SK-N-SH (cell line): ENCODE data around the gene PLAU. TPM values are rescaled to one million over a fixed set of nuclear protein-coding genes. Genes with fewer than 3 reads are reported as not detected.
A peak's percentile ranks its signal among the peaks of the same experiment; 100 is the strongest.

Experiments used
- CTCF ChIA-PET: fragments of 300-600, 350-600 bp; formaldehyde crosslinking; extraction: SDS; loops from one replicate; lab custom pipeline; 2021; lab: Yijun Ruan, JAX
- POLR2A ChIA-PET: fragments of 350-600 bp; sonication (Branson Sonifier 250); formaldehyde crosslinking; extraction: SDS; loops from one replicate; lab custom pipeline; 2020; ENCODE audit warnings: antibody characterized with exemption, inconsistent platforms; lab: Yijun Ruan, JAX
- DNase-seq: peaks from one replicate; pipeline ENCODE4 v3.0.0; 2012
- H2AFZ ChIP-seq: fragments of 200-600 bp; sonication (generic); 2 replicates; pipeline ENCODE4 v1.8.1; 2016; ENCODE audit warnings: antibody characterized with exemption, mild to moderate bottlenecking, low read depth
- H3F3A ChIP-seq: fragments of 200-600 bp; sonication (generic); replicated peaks from 2 replicates; pipeline ENCODE3; 2016; ENCODE audit warnings: antibody characterized with exemption, mild to moderate bottlenecking; ENCODE audit not compliant: insufficient read depth
- H3K27ac ChIP-seq, 2 experiments: fragments of 200-500 bp in 1 of 2; fragments of 200-600 bp in 1 of 2; sonication (Bioruptor generic) in 1 of 2; sonication (generic), shearing (Covaris generic) in 1 of 2; 2 replicates each; pipeline versions ENCODE4 v1.5.1 to v1.6.1; 2014 to 2016; ENCODE audit warnings: low read depth in 2 of 2, inconsistent platforms in 1 of 2, low read length in 1 of 2, mild to moderate bottlenecking in 1 of 2, mixed read lengths in 1 of 2
- H3K27me3 ChIP-seq: fragments of 200-600 bp; sonication (generic), shearing (Covaris generic); 2 replicates; pipeline ENCODE4 v1.6.1; 2016; ENCODE audit warnings: mixed run types; ENCODE audit not compliant: insufficient read depth
- H3K36me3 ChIP-seq, 2 experiments: fragments of 200-500 bp in 1 of 2; fragments of 200-600 bp in 1 of 2; sonication (Bioruptor generic) in 1 of 2; sonication (generic) in 1 of 2; replicated peaks in 1 of 2; 2 replicates each; pipeline versions ENCODE3 to v1.5.1; 2014 to 2016; ENCODE audit warnings: low read length in 1 of 2, mild to moderate bottlenecking in 1 of 2; ENCODE audit not compliant: insufficient read depth in 2 of 2, control insufficient read depth in 1 of 2
- H3K4me1 ChIP-seq, 2 experiments: fragments of 200-500 bp in 1 of 2; fragments of 200-600 bp in 1 of 2; sonication (Bioruptor generic) in 1 of 2; sonication (generic), shearing (Covaris generic) in 1 of 2; 2 replicates each; pipeline versions ENCODE4 v1.5.1 to v1.6.1; 2014 to 2016; ENCODE audit warnings: low read depth in 1 of 2, low read length in 1 of 2, mixed run types in 1 of 2; ENCODE audit not compliant: insufficient read depth in 2 of 2, control insufficient read depth in 1 of 2
- H3K4me2 ChIP-seq: fragments of 200-600 bp; sonication (generic), shearing (Covaris generic); 2 replicates; pipeline ENCODE4 v1.6.1; 2017; ENCODE audit warnings: mixed run types
- H3K4me3 ChIP-seq, 2 experiments: fragments of 200-500 bp in 1 of 2; fragments of 200-600 bp in 1 of 2; sonication (Bioruptor generic) in 1 of 2; sonication (generic), shearing (Covaris generic) in 1 of 2; 2 replicates each; pipeline versions ENCODE4 v1.5.1 to v1.8.1; 2014 to 2016; ENCODE audit warnings: low read depth in 2 of 2, inconsistent platforms in 1 of 2, low read length in 1 of 2, mild to moderate bottlenecking in 1 of 2, mixed read lengths in 1 of 2, moderate library complexity in 1 of 2
- H3K79me2 ChIP-seq: fragments of 200-600 bp; sonication (generic); 2 replicates; pipeline ENCODE4 v1.8.1; 2017; ENCODE audit warnings: mild to moderate bottlenecking; ENCODE audit not compliant: insufficient read depth
- H3K9ac ChIP-seq: fragments of 200-600 bp; sonication (generic); 2 replicates; pipeline ENCODE4 v1.6.1; 2017; ENCODE audit warnings: mixed run types
- H3K9me2 ChIP-seq: fragments of 200-600 bp; sonication (generic); 2 replicates; pipeline ENCODE4 v1.6.1; 2017; ENCODE audit warnings: mixed run types
- H3K9me3 ChIP-seq: fragments of 200-600 bp; sonication (generic); 2 replicates; pipeline ENCODE4 v1.6.1; 2017; ENCODE audit warnings: mixed run types, mild to moderate bottlenecking, moderate library complexity
- H4K20me1 ChIP-seq: fragments of 200-600 bp; sonication (generic); 2 replicates; pipeline ENCODE4 v1.6.1; 2017; ENCODE audit warnings: mild to moderate bottlenecking, mixed run types; ENCODE audit not compliant: insufficient read depth
- ELF1 ChIP-seq: IDR thresholded peaks from 2 replicates; pipeline ENCODE4 v1.4.0; 2012
- EP300 ChIP-seq, 2 experiments: IDR thresholded peaks; 2 replicates each; pipeline versions ENCODE4 v1.4.0 to v1.6.1; 2012; ENCODE audit warnings: borderline replicate concordance in 1 of 2, low read depth in 1 of 2, low read length in 1 of 2
- EZH2phosphoT487 ChIP-seq: fragments of 200-600 bp; sonication (generic); IDR thresholded peaks from 2 replicates; pipeline ENCODE4 v1.6.1; 2017; ENCODE audit warnings: low read depth, mixed run types, mild to moderate bottlenecking, antibody characterized with exemption, moderate library complexity, borderline replicate concordance
- FOXJ3 ChIP-seq: sonication (generic); formaldehyde crosslinking; IDR thresholded peaks from 2 replicates; pipeline ENCODE4 v1.5.1; 2020; ENCODE audit warnings: mild to moderate bottlenecking, missing genetic modification reagents
- IRF3 ChIP-seq: fragments of 150-350 bp; IDR thresholded peaks from 2 replicates; pipeline ENCODE4 v1.6.1; 2016; ENCODE audit warnings: mild to moderate bottlenecking, low read depth, low read length
- MAX ChIP-seq: IDR thresholded peaks from 2 replicates; pipeline ENCODE4 v1.4.0; 2012; ENCODE audit warnings: low read depth
- MEF2A ChIP-seq: IDR thresholded peaks from 2 replicates; pipeline ENCODE4 v1.4.0; 2012; ENCODE audit warnings: low read depth, borderline replicate concordance
- PBX3 ChIP-seq: IDR thresholded peaks from 2 replicates; pipeline ENCODE4; 2012
- POLR2AphosphoS5 ChIP-seq: IDR thresholded peaks from 2 replicates; pipeline ENCODE4 v1.6.1; 2012; ENCODE audit warnings: low read depth, low read length
- RCOR1 ChIP-seq: fragments of 150-350 bp; IDR thresholded peaks from 2 replicates; pipeline ENCODE4 v1.6.1; 2017; ENCODE audit warnings: antibody characterized with exemption, low read length
- REST ChIP-seq: IDR thresholded peaks from 2 replicates; pipeline ENCODE4 v1.6.1; 2012; ENCODE audit warnings: mild to moderate bottlenecking, low read depth, low read length, moderate library complexity
- RFX5 ChIP-seq: IDR thresholded peaks from 2 replicates; pipeline ENCODE4 v1.6.1; 2012; ENCODE audit warnings: mild to moderate bottlenecking, improper control_type of control experiment, low read length
- RXRA ChIP-seq: IDR thresholded peaks from 2 replicates; pipeline ENCODE4 v1.4.0; 2012; ENCODE audit warnings: low read depth, mild to moderate bottlenecking, borderline replicate concordance
- SMC3 ChIP-seq: IDR thresholded peaks from 2 replicates; pipeline ENCODE4 v1.6.1; 2012; ENCODE audit warnings: low read depth, low read length, improper control_type of control experiment
- TEAD4 ChIP-seq: IDR thresholded peaks from 2 replicates; pipeline ENCODE4 v1.4.0; 2012; ENCODE audit warnings: mild to moderate bottlenecking, borderline replicate concordance; ENCODE audit not compliant: insufficient read depth
- USF2 ChIP-seq: fragments of 150-350 bp; IDR thresholded peaks from 2 replicates; pipeline ENCODE4 v1.6.1; 2017; ENCODE audit warnings: antibody characterized with exemption, low read length, low read depth, borderline replicate concordance
- YY1 ChIP-seq: IDR thresholded peaks from 2 replicates; pipeline ENCODE4 v1.4.0; 2012; ENCODE audit warnings: low read depth, mild to moderate bottlenecking
- ZBTB33 ChIP-seq: IDR thresholded peaks from 2 replicates; pipeline ENCODE4 v1.4.0; 2012; ENCODE audit warnings: low read depth, borderline replicate concordance
- WGBS: methylation state at CpG from one replicate; pipeline ENCODE4 v1.1.6; 2017; ENCODE audit warnings: low lambda C conversion rate; 5-methylcytosine and 5-hydroxymethylcytosine counted together
- polyA plus RNA-seq, 3 experiments: library from polyadenylated mRNA; depleted of rRNA; stranded (reverse); fragments of >200 nt; gene quantifications; 2 replicates each; pipeline ENCODE4 v1.2.3, GENCODE V29; 2012

Gene PLAU
- polyA plus RNA-seq, 1 of the 3 experiments (the other 2 are of a cell fraction): 200 TPM

GRCh38 chr10:73871295-73872189 is 39.4 kb upstream of the PLAU start:
- POLR2A ChIA-PET: no interaction called here
- Histone ChIP-seq H3K4me1 (peaks cover 12 to 26% of the 10 kb centered on the region in 2 experiments; a peak in 2 of 4 replicates), H3K9me2 (no peaks in the 10 kb centered on the region), H3K27ac (peak overlapping the region in 1 of 2 experiments; percentile 34; a peak in 1 of 4 replicates), H3K4me2 (0 out of 2 replicates have a peak overlapping the region, but pooled peaks have one; percentile 81), H2AFZ (no peak overlapping the region), H4K20me1 (peaks cover 36% of the 10 kb centered on the region), H3K36me3 (peaks cover 9 to 55% of the 10 kb centered on the region in 2 experiments), H3F3A (peaks cover 7% of the 10 kb centered on the region), H3K27me3 (no peaks in the 10 kb centered on the region), H3K4me3 (no peak overlapping the region), H3K9ac (no peak overlapping the region), H3K79me2 (peaks cover 50% of the 10 kb centered on the region), H3K9me3 (no peaks in the 10 kb centered on the region)
- no peak for DNase-seq
- TF ChIP-seq MEF2A: no peak
- no peak for TF ChIP-seq TEAD4
- no peak for TF ChIP-seq RCOR1
- no peak for TF ChIP-seq POLR2AphosphoS5
- TF ChIP-seq ELF1: no peak
- no peak for TF ChIP-seq USF2
- TF ChIP-seq FOXJ3: no peak
- no peak for TF ChIP-seq REST
- no peak for TF ChIP-seq MAX
- TF ChIP-seq EZH2phosphoT487: no peak
- no peak for TF ChIP-seq EP300 (IDR thresholded peaks at IDR 0.05; ENCODE audit: borderline replicate concordance in 1 of 2, low read depth in 1 of 2, low read length in 1 of 2)
- TF ChIP-seq IRF3: no peak
- no peak for TF ChIP-seq SMC3
- no peak for TF ChIP-seq YY1
- TF ChIP-seq ZBTB33: no peak
- TF ChIP-seq RXRA: no peak
- TF ChIP-seq PBX3: no peak
- TF ChIP-seq RFX5: no peak
- 91% methylated on average over 8 of the region's 8 CpGs for WGBS
- CTCF ChIA-PET: interaction anchor here (1.4 to 37.3 kb wide), 2 partner anchors 10 to 27 kb away, joined by 6 to 753 read pairs; no protein-coding TSS in a partner anchor
